HG02870 (cell line): ENCODE results near the gene ANKRD53.
A peak's percentile ranks its signal among the peaks of the same experiment; 100 is the strongest.
"Not testable (repeated sequence)": the region's sequence is repeated elsewhere in the genome, so short reads cannot be mapped to it uniquely, and the experiment has no call there.

Experiments used
- ATAC-seq: cut with Tn5 transposase; IDR thresholded peaks from one replicate; pipeline ENCODE4 v1.9.1; 2021; ENCODE audit warnings: mild to moderate bottlenecking, moderate library complexity; ENCODE audit not compliant: unreplicated experiment

ANKRD53 gene

DNA sequence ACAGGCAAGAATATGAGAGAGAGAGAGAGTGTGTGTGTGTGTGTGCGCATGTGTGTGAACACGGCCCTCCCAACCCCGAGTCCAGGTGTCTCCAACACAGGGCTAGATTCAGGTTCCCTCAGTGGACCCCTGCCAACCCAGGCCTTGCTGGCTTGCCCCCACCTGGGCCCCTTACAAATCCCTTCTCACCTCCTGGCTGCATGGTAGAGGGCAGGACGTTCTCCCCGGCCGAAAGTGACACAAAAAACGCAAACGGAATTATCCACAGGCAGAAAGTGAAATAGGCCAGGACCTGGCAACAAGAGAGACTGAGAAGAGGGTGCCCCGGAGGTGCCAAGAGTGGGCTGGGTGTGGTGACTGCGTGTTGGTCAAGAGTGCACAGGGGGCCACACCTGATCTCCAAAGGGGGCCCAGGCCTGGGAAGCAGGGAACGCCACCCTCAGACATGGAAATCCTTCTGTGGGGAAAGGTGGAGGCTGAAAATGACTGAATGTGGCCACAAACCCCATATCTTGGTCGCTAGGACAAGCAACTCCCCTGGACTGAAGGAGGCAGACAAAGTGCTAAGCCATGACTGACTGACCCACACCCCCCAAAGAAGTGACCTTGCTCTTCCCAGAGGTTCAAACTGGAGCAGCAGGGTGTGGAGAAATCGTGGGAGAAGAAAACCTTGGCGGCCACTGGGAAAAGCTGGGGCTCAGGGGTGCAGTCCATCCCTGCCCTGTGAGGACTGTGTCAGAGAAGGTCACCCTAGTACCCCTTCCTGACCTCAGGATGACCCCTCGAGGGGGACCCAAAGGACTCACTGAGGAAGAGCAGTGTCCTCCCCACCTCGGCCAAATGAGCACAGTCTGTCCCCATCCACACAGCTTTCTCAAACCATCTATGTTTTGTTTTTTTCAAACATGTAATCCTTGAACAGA lies 10.6 kb downstream of the ANKRD53 start:
- ATAC-seq: no peak

DNA sequence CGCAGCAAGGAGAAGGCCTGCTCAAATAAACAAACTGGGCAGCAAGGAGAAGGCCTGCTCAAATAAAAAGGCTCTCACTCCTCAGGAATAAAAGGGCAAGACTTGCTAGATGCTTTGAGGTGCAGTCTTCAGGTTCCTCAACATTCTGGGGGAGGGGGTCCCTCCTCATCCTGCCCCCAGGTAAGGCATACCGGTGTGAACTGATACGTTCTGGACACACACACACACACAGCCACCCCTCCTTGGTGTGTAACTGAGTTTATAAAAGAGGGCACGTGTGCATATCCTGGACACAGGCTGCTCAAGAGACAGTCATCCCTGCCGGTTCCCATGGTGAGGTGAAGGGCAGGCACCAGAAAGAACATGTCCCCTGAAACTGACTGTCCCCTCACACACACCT lies 11.8 kb downstream of the ANKRD53 start:
- no peak for ATAC-seq

DNA sequence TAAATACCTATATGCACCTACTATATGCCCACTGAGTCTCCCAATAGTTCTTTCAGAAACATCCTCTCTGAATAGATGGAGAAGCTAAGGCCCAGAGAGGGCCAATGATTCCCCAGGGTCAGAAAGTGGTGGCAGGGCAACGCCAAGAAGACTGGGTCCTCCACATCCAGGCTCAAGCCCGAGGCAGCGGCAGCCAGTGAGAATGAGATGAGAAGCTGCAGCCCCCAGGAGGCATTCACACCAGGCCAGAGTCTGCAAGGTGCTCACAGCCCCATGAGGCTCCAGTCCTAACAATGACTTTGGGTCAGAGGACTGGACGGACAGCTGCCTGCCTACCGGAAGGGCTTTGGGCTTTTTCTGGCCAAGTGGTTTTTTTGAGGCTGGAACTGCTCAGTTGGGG lies 12.7 kb downstream of the ANKRD53 start:
- ATAC-seq: no peak

DNA sequence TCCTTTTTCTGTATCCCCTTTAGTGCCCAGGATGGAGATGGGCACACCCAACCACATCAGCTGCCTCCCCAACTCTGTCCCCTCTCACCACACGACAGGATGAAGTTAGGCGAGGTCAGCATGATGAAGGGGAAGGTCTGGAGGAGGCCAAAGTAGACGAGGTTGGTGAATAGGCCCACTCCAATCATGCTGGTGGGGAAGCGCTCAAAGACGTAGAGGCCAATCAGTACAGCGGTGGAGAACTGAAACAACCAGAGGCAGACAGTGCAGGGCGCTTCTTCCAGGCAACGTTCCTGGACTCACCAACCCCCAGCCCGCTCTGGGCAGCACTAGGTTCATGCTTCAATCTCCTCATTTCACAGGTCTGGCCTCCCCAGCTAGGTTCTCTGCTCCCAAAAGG lies 13.3 kb downstream of the ANKRD53 start:
- no peak for ATAC-seq

DNA sequence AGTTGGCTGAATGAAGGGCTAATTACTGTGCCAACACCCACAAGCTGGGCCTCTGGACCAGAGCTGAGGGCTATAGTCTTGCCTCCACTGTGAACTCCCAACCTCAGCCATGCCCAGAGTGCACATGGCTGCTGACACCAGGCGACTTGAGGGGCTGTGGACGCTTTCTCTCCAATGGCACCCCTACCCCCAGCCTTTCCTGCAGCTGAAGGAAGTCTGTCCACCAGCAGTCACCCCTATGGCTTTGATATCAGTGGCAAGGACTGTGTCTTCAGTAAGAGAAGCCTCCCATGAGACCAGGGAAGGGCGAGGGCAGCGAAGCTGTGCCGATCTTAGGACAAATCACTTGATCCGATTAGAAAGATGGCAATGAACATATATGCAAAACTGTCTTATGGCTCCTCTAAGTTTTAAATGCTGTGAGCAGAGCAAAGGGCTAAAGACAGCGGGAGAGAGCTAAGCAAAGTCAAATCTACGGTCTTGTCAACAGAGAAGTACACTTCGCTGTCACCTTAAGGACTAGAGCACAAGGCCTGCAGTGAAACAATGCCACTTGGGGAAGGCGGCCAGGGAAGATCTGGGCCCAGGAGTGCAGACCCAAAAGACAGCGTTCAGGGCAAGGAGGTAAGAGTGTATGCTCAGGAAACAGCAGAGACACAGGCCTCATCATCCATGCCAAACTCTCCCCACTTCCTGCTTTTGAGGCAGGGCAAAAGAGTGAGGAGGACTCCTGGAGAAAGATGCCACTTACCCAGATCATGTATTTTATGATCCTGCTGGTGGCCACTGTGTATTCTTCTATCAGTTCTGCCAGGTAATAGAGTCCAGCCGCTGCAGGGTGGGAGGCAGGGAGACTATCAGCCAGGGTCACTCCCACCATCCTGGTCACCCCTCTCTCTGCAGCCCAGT lies 14.8 kb downstream of the ANKRD53 start:
- no peak for ATAC-seq

DNA sequence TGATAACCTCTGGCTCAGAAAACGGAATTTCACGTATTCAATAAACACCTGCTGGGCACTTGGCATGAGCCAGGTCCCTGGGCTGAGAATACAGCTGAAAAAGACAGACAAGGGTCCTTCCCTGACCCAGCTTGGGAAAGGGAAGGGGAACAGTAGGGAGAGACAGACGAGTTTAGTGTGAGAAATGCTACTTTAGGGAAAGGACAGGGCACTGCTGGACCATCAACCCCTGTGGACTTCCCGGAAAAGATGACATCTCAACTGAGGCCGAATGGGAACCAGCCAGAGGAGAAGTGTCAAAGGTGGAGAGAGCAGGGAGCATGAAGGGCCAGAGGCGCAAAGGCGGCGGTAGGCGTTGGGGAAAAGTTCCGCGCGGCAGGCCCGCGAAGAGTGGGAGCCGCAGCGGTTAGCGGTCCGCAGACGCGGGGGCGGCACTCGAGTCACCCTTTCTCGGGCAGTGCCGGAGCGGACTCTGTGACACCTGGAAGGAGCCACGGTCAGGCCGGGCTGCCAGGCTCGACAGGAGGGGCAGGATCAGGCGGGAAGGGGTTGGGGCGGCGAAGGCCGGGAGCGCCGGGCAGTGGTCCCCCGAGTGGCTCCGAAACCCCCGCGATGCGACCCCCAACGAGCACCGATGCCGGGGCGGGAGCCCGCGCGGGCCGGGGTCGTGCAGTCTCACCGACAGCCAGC lies 15.7 kb downstream of the ANKRD53 start:
- peak; percentile 35 for ATAC-seq

DNA sequence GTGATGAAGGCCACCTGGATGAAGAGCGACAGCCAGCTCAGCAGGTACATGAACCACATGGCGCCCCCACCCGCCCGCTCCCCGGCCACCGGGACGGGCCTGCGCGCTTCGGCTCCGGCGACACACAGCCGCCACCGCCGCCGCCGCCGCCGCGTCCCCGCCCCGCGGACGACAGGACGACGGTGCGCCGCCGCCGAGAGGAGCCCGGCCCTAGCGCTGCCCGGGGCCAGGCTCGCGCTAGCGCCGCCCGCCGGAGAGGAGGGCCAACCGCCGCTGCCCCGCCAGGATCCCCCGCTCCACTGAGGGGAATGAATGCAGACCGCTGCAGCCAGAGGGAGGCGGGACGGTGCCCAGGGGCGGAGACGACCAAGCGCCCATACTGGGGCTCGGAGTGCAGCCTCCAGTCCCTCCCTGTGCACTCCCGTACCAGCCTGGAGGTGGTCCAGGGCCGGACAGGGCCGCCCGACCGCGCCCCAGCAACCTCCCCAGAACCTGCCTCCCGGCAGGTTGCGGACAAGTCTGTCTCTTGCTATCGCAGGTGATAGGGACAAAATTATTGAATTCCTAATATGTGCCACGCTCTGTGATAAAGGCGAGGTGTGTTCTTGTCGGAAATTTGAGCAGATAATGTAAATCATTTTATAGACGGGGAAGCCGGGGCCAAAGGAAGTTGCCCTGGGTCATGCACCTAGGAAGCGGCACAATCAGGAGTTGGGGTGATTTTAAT lies 16.4 kb downstream of the ANKRD53 start, which contains the start of gene TEX261:
Gene TEX261, minus strand, starts transcription at position 175 of the 727 bp plus-strand sequence. Its CDS starts 116 bp downstream, at position 59.
- peak; percentile 92 for ATAC-seq

DNA sequence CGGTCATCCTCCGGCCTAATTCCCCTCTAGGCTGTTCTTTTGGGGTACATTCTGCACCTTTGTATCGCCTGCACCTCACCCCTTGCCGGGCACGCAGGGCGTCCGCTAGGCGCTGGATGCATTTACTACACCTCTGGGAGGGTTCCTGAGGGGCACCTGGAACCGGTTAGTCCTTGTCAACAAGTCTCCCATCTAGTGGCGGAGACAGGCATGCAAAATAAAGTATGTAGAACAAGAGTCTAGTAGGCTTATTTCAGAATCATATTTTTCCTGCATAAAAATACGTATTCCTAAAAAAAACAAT lies 16.9 kb downstream of the ANKRD53 start:
- ATAC-seq: peak; percentile 48

DNA sequence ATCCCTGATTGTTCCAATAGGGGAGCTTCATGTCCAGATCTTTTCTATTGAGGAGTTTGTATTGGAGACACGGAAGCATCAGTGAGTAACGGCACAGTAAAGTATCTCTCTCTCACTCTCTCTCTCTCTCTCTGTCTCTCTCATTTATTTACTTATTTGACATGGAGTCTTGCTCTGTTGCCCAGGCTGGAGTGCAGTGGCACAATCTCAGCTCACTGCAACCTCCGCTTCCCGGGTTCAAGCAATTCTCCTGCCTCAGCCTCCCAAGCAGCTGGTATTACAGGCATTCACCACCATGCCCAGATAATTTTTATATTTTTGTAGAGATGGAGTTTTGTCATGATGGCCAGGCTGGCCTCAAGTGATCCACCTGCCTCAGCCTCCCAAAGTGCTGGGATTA lies 20.5 kb downstream of the ANKRD53 start:
- not testable (repeated sequence) for ATAC-seq

DNA sequence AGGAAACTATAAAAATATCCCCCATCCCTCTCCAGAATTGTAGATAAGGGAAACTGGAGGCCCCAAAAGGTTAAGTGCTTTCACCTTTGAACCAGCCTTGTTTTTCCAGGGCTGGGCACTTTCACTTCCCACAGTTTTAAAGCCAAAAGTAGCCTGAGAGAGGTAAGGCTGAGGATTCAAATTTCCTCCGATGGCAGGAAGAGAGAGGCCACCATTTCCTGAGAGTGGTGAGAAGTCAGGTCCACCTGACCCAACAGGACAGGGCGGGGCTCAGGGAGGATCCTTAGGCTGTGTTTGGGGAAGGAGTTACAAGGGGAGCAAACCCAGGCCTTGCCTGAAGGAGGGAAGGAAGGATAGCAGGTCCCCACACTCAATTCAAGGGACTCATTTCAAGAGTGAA lies 20.9 kb downstream of the ANKRD53 start:
- no peak for ATAC-seq

DNA sequence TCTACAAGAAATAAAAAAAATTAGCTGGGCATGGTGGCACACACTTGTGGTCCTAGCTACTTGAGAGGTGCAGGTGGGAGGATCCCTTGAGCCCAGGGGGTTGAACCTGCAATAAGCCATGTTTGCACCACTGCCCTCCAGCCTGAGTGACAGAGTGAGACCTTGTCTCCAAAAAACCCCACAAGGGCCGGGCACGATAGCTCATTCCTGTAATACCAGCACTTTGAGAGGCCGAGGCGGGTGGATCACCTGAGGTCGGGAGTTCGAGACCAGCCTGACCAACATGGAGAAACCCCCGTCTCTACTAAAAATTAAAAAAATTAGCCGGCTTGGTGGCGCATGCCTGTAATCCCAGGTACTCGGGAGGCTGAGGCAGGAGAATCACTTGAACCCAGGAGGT lies 21.5 kb downstream of the ANKRD53 start:
- not testable (repeated sequence) for ATAC-seq

DNA sequence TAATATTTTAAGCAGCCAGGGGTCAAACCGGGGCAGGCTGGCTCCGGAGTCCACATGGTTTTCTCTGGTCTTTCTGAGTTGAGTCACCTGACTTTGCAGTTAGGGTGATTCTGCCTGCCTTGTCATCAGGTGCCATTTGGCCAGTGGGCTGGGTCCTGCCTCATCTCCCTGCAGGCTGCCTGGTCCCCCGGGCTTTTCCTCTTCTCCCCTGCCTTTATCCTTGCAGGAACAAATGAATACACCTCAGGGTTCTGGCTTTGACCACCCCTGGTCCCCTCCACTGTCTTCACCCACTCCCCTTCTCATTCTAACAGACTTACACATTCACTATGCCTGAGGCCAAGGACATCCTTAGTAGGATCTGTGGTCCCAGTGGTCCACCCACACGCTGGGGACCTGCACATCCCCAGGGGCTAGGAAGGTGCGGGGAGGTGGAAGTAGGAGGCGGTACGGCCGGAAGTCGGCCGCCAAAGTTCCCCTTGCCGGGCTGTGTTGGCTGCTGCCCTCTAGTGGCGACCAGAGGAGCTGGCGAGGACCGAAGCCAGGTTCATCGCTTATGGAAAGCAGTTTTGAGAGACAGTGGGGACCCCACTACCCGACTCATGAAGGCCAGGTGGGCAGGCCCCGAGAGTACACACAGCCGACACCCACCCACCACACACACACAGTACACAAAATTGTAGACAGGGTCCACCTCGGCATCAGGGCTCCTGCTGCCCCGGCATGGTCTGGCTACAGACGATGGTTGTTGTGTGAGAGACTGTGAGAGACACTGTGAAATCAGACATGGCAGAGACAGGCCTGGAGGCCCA lies 22.6 kb downstream of the ANKRD53 start:
- peak; percentile 84 for ATAC-seq

DNA sequence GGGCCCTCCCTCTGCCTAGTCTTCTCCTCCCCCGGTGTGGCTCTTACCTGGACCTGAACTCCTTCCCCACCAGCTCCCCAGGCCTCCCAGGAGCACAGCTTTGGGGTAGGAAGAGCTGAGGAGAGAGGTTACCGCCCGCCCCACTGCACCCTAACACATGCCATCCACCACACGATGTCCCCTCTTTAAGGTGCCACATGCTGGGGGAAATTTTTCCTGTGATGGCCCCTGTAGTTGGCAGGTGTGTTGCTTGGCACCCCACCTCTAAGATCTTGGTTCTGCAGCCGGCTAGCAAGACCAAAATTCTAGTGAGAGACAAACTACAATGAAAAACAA lies 23.1 kb downstream of the ANKRD53 start:
- ATAC-seq: no peak

DNA sequence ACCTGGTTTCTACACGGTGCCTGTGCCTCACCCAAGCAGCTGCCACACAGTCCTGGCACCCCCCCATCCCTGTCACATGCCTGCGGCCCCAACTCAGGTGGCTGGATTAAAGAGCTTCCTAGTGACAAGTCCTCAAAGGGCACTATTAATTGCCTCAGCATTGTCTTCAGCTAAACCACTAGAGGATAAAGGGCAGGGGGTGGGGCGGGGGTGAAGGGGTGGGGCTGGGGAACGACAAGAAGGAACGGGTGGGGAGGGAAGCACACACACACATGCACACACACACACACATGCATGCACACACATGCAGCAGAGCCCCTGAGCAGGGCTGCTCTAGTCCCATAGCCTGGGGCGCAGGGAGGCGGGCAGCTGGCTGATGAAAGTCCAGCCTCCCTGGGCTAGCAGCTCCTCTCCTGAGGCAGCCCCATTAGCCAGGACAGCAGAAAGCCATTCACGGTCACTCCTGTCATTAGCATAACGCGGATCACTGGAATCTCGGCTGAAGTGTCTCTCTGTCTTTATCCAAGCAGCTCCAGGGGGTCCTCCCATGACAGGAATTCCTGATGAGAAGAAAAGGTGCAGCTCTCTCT lies 23.6 kb downstream of the ANKRD53 start:
- ATAC-seq: no peak

DNA sequence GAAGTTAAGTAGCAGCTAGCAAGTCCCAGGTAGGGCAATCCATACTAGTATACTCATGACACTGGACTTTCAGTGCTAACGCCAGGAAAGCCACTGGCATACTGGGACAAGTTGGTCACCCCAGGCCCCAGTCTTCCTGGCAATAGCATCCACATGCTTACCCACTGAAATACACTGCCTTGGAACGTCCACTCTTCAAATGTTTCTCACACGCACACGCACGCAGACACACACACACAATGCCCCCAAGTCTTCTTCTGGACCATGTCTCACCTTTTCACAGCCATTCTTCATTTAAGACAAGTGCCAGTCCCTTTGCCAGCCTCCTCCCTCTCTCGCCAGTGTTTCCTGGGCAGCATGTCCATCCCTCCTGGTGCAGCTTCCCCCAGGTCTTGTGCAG lies 25.0 kb downstream of the ANKRD53 start:
- ATAC-seq: no peak

DNA sequence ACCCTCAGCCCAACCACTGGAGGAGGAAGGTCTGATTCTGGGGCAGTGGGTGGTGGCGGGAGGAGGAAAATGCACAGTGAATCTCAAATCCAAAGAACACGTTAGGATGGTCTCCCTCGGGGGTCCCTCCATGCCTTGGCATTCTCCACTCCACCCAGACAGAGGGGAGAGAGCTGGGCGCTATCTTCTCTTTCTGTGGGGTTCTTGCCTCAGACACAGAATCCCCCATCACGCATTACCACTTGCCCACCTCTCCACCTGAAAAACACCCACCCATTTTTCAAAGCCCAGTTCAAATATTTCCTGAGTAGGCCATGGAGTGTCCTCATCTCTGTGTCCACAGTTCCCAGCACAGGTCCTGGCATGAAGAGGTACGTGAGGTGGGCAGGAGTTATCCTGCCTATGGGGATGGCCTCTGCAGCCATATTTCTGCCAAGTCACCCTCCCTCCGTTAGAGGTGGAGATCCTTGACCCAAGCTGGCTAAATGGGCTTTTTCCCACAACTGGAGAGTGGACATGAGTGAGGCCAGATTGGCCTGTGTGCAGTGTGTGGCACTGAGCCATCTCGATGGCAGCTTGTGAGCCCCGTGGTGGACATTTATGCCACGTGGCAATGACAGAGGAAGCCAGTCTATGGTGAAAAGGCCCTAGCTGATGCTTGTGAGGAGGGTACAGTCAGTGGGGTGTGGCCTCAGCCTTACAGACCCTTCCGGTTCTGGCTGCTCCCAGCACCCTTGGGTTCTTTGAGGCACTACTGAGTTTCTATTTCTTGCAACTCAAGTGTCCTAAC lies 25.7 kb downstream of the ANKRD53 start:
- no peak for ATAC-seq

DNA sequence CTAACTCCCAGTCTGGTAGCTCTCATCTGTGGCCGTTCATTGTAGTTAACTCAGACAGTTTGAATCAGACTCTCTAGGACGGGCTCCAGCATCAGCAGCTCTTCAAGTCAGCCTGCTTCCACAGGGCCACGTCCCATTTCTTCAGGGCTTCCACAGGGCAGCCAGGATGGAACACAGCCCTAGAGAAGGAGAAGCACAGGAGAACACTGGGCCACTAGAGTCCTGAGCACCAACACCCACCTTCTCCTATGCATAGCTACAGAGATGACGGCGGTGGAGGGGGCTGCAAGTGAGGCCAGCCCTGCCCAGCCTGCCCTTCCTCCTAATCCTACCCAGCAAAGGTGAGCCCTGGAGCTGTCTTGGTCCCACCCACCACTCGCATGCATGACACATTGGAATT lies 26.4 kb downstream of the ANKRD53 start:
- ATAC-seq: no peak

DNA sequence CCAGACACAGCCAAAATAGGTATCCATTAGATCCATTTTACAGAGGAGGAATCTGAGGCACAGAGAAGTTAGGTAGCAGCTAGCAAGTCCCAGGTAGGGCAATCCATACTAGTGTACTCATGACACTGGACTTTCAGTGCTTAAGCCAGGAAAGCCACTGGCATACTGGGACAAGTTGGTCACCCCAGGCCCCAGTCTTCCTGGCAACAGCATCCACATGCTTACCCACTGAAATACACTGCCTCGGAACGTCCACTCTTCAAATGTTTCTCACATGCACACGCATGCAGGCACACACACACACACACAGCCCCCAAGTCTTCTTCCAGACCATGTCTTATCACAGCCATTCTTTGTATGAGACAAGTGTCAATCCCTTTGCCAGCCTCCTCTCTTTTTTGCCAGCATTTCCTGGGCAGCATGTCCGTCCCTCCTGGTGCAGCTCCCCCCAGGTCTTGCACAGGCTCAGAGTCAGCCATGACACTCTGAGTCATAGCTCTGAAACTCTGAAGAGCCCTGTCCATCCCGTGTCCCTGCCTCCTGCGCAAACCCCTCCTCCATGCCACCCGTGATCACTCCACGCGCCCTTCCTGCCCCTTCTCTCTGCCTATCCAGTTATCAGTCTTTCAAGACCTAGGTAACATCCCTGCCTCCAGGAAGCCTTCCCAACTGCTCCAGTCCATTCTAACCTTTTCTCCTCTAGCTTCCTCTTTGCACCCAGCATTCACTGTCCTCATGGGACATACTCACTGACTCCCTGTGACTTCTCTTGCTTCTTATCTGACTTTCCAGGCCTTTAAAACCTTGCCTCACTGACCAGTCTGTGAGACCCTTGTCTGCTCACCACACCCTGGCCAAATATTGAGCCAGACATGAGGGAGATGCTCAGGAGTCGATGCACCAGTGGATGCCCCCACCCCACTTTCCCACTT lies 27.1 kb downstream of the ANKRD53 start:
- no peak for ATAC-seq
